Endodermal cell (in vitro differentiated cells): ENCODE measurements around the gene AMD1. TPM values are rescaled to one million over a fixed set of nuclear protein-coding genes. Genes with fewer than 3 reads are reported as not detected.
"Not testable (repeated sequence)": the region's sequence is repeated elsewhere in the genome, so short reads cannot be mapped to it uniquely, and the experiment has no call there.

ENCODE experiments used
- DNase-seq: peaks from one replicate; pipeline ENCODE4 v3.0.0-alpha.2; 2017
- H3K27ac ChIP-seq: 2 replicates; pipeline ENCODE4 v1.5.1; 2013; ENCODE audit warnings: mild to moderate bottlenecking, low read depth, low read length, moderate library complexity
- H3K27me3 ChIP-seq: 2 replicates; pipeline ENCODE4 v1.6.1; 2013; ENCODE audit warnings: mild to moderate bottlenecking, low read length, moderate library complexity; ENCODE audit not compliant: insufficient read depth, control insufficient read depth, poor library complexity, severe bottlenecking
- H3K36me3 ChIP-seq: 2 replicates; pipeline ENCODE4 v1.7.0; 2013; ENCODE audit warnings: mild to moderate bottlenecking, low read length, moderate library complexity; ENCODE audit not compliant: control insufficient read depth, insufficient read depth
- H3K4me1 ChIP-seq: one replicate; pipeline ENCODE4 v1.7.0; 2013; ENCODE audit warnings: low read length; ENCODE audit not compliant: control insufficient read depth, insufficient read depth
- H3K4me3 ChIP-seq: 2 replicates; pipeline ENCODE4 v1.5.1; 2013; ENCODE audit warnings: mild to moderate bottlenecking, low read length, moderate library complexity
- H3K9ac ChIP-seq: 2 replicates; pipeline ENCODE4 v1.6.1; 2013; ENCODE audit warnings: mild to moderate bottlenecking, low read length, moderate library complexity; ENCODE audit not compliant: poor library complexity, severe bottlenecking; ENCODE audit errors: extremely low read depth
- H3K9me3 ChIP-seq: 2 replicates; pipeline ENCODE4 v1.6.1; 2013; ENCODE audit warnings: mild to moderate bottlenecking, low read length, moderate library complexity; ENCODE audit not compliant: control insufficient read depth
- H3K27ac Mint-ChIP-seq: 2 replicates; pipeline ENCODE4 v1.8.0; 2020; ENCODE audit warnings: mixed read lengths
- H3K27me3 Mint-ChIP-seq: 2 replicates; pipeline ENCODE4 v1.8.0; 2021; ENCODE audit warnings: mild to moderate bottlenecking, mixed read lengths; ENCODE audit not compliant: insufficient read depth
- H3K36me3 Mint-ChIP-seq: 2 replicates; pipeline ENCODE4 v1.8.0; 2020; ENCODE audit warnings: low read depth, mixed read lengths
- H3K4me1 Mint-ChIP-seq: 2 replicates; pipeline ENCODE4 v1.8.0; 2020; ENCODE audit warnings: mixed read lengths
- H3K4me3 Mint-ChIP-seq: 2 replicates; pipeline ENCODE4 v1.8.0; 2020; ENCODE audit warnings: mild to moderate bottlenecking, moderate library complexity, mixed read lengths
- H3K9me3 Mint-ChIP-seq: 2 replicates; pipeline ENCODE4 v1.8.0; 2020; ENCODE audit warnings: mild to moderate bottlenecking, mixed read lengths
- WGBS, 2 experiments: methylation state at CpG; one replicate each; pipeline versions ENCODE4 v1.1.5 to v1.1.7; 2013; ENCODE audit warnings: missing lambda C conversion rate in 2 of 2, mixed read lengths in 1 of 2; ENCODE audit not compliant: insufficient coverage in 1 of 2, insufficient read length in 1 of 2; 5-methylcytosine and 5-hydroxymethylcytosine counted together
- total RNA-seq, 2 donors: library from RNA; stranded (reverse); fragmentation: NEBNext Ultra II Directional in 1 of 2; extraction: Animal tissue kit (Norgen Biotek cat#: 25700) in 1 of 2; gene quantifications; 2 replicates in 1 of 2; 3 replicates in 1 of 2; pipeline ENCODE4 v1.2.1, GENCODE V29; 2021
- TF ChIP-seq, protein P1 (sequence below): fragments of 200-600 bp; sonication (generic); conservative IDR thresholded peaks from 2 replicates; pipeline ENCODE4 v1.5.0; 2021; ENCODE audit warnings: antibody characterized with exemption, mild to moderate bottlenecking

Gene AMD1
- total RNA-seq, 2 donors from 2014 or later: 71.8 to 87.0 TPM

DNA sequence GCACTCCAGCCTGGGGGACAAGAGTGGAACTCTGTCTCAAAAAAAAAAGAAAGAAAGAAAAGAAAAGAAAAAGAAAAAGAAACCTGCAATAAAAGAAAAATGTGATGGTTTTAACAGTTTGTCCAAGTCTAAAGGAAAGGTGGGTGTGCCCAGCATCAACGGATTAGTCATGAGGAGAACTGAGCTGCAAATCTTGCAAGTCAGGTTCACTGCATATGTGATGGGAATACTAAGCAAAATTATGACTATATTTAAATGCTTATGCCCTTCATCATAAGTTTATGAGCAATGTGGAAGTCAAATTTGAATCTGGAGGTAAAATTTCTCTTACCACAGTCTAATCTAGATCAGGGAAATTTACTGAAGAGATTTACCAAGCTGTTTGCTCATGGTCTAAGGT, 46.2 kb upstream of the AMD1 start:
- Mint-ChIP-seq H3K36me3 (no peaks in the 10 kb centered on the region), H3K4me1 (no peaks in the 10 kb centered on the region), H3K9me3 (no peaks in the 10 kb centered on the region), H3K4me3 (no peak overlapping the region), H3K27ac (no peak overlapping the region), H3K27me3 (no peaks in the 10 kb centered on the region)
- WGBS, 2 experiments: 92% methylated on average over 1 of the region's 1 CpG; no CpG with 5 or more reads in 1 of the 2 experiments
- Histone ChIP-seq H3K36me3 (no peaks in the 10 kb centered on the region), H3K27me3 (peaks cover 4% of the 10 kb centered on the region), H3K9me3 (no peaks in the 10 kb centered on the region), H3K27ac (no peak overlapping the region), H3K4me1 (no peaks in the 10 kb centered on the region), H3K4me3 (no peak overlapping the region), H3K9ac (no peak overlapping the region)
- DNase-seq: no peak
- TF ChIP-seq, protein P1, sequence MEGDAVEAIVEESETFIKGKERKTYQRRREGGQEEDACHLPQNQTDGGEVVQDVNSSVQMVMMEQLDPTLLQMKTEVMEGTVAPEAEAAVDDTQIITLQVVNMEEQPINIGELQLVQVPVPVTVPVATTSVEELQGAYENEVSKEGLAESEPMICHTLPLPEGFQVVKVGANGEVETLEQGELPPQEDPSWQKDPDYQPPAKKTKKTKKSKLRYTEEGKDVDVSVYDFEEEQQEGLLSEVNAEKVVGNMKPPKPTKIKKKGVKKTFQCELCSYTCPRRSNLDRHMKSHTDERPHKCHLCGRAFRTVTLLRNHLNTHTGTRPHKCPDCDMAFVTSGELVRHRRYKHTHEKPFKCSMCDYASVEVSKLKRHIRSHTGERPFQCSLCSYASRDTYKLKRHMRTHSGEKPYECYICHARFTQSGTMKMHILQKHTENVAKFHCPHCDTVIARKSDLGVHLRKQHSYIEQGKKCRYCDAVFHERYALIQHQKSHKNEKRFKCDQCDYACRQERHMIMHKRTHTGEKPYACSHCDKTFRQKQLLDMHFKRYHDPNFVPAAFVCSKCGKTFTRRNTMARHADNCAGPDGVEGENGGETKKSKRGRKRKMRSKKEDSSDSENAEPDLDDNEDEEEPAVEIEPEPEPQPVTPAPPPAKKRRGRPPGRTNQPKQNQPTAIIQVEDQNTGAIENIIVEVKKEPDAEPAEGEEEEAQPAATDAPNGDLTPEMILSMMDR: no peak

DNA sequence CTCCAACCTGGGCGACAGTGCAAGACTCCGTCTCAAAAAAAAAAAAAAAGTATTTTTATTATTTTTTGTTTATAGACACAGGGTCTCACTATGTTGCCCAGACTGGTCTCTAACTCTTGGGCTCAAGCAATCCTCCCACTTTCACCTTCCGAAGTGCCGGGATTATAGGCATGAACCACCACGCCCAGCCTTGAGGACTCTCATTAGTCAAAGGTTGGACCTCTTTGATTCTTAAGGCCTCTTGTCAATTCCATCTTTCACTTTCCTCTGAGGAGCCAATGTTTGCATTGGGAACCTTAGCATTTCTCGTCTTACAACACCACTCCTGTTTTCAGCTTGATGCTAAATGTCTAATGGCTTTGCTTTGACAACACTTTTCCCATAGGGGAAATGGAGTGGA, 43.2 kb upstream of the AMD1 start:
- DNase-seq: no peak
- no peak overlapping the region for H3K9ac ChIP-seq
- H3K4me1 Mint-ChIP-seq: no peaks in the 10 kb centered on the region
- TF ChIP-seq, protein P1: no peak
- H3K36me3 ChIP-seq: no peaks in the 10 kb centered on the region
- H3K27me3 ChIP-seq: no peaks in the 10 kb centered on the region
- no peak overlapping the region for H3K4me3 ChIP-seq
- H3K9me3 ChIP-seq: no peaks in the 10 kb centered on the region
- no peaks in the 10 kb centered on the region for H3K9me3 Mint-ChIP-seq
- no peaks in the 10 kb centered on the region for H3K36me3 Mint-ChIP-seq
- no peaks in the 10 kb centered on the region for H3K4me1 ChIP-seq
- 90 to 92% methylated on average over 3 to 6 of the region's 6 CpGs for WGBS, 2 experiments
- no peaks in the 10 kb centered on the region for H3K27me3 Mint-ChIP-seq
- H3K27ac Mint-ChIP-seq: no peak overlapping the region
- no peak overlapping the region for H3K4me3 Mint-ChIP-seq
- H3K27ac ChIP-seq: no peak overlapping the region

DNA sequence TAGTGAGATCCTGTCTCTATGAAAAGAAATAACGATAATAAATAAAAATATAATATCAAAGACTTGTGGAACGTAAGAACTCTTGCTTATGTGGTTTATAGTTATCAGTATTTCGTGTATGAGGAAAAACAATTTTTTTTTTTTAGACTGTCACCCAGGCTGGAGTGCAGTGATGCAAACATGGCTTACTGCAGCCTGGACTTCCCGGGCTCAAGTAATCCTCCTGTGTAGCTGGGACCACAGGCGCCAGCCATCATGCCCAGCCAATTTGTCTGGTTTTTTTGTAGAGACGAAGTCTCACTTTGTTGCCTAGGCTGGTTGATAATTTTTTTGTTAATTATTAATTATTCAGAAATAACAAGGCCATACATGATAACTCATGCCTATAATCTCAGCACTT, 40.8 kb upstream of the AMD1 start:
- TF ChIP-seq, protein P1: no peak
- Histone ChIP-seq H3K27me3 (no peaks in the 10 kb centered on the region), H3K27ac (no peak overlapping the region), H3K9ac (no peak overlapping the region), H3K36me3 (no peaks in the 10 kb centered on the region), H3K4me1 (no peaks in the 10 kb centered on the region), H3K4me3 (no peak overlapping the region), H3K9me3 (no peaks in the 10 kb centered on the region)
- no peaks in the 10 kb centered on the region for H3K36me3 Mint-ChIP-seq
- DNase-seq: no peak
- H3K4me3 Mint-ChIP-seq: no peak overlapping the region
- no peaks in the 10 kb centered on the region for H3K9me3 Mint-ChIP-seq
- no peaks in the 10 kb centered on the region for H3K4me1 Mint-ChIP-seq
- no peak overlapping the region for H3K27ac Mint-ChIP-seq
- WGBS, 2 experiments: 75 to 87% methylated on average over 2 to 5 of the region's 6 CpGs
- H3K27me3 Mint-ChIP-seq: peaks cover 2% of the 10 kb centered on the region

DNA sequence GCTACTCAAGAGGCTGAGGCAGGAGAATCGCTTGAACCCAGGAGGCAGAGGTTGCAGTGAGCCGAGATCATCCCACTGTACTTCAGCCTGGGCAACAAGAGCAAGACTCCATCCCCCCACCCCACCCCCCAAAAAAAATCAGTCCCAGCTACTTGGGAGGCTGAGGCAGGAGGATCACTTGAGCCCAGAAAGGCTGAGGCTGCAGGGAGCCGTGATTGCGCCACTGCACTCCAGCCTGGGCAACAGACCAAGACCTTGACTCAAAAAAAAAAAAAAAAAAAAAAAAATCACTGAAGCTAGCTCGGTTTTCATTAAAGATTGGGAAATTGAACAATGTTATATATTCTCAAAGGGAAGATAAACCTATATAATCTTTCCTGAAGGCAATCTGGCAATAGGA, 38.8 kb upstream of the AMD1 start:
- whole genome bisulfite sequencing, 2 experiments: 91% methylated on average over 4 of the region's 5 CpGs; no CpG with 5 or more reads in 1 of the 2 experiments
- not testable (repeated sequence) for H3K9ac ChIP-seq, H3K27me3 Mint-ChIP-seq, H3K4me1 ChIP-seq, H3K27ac ChIP-seq, H3K4me3 ChIP-seq, H3K9me3 Mint-ChIP-seq, DNase-seq, H3K4me1 Mint-ChIP-seq, H3K36me3 Mint-ChIP-seq, H3K27ac Mint-ChIP-seq, H3K27me3 ChIP-seq, H3K9me3 ChIP-seq, H3K4me3 Mint-ChIP-seq, H3K36me3 ChIP-seq
